Astrocyte (in vitro differentiated cells and primary cell): ENCODE data around the gene TMEM97. TPM values are rescaled to one million over a fixed set of nuclear protein-coding genes. Genes with fewer than 3 reads are reported as not detected.
A peak's percentile ranks its signal among the peaks of the same experiment; 100 is the strongest.

Experiments
- DNase-seq: peaks from one replicate; pipeline ENCODE4 v3.0.0-alpha.2; 2010; ENCODE audit warnings: low read depth
- FAIRE-seq: peaks from 2 replicates; lab custom pipeline; 2011; peaks lifted over from hg19 to GRCh38; lab: Jason Lieb, UNC
- H2AFZ ChIP-seq: 2 replicates; pipeline ENCODE4 v1.6.0; 2012; ENCODE audit warnings: low read depth, low read length, inconsistent platforms
- H3K27ac ChIP-seq: 2 replicates; pipeline ENCODE4 v1.5.1; 2011; ENCODE audit warnings: low read depth, low read length, inconsistent platforms
- H3K27me3 ChIP-seq: 2 replicates; pipeline ENCODE4 v1.6.0; 2011; ENCODE audit warnings: low read length, inconsistent platforms; ENCODE audit not compliant: insufficient read depth
- H3K36me3 ChIP-seq: 2 replicates; pipeline ENCODE4 v1.5.1; 2011; ENCODE audit warnings: low read length, inconsistent platforms; ENCODE audit not compliant: insufficient read depth
- H3K4me1 ChIP-seq: 2 replicates; pipeline ENCODE4 v1.5.1; 2011; ENCODE audit warnings: low read length, inconsistent platforms; ENCODE audit not compliant: insufficient read depth
- H3K4me2 ChIP-seq: 2 replicates; pipeline ENCODE4 v1.6.0; 2012; ENCODE audit warnings: low read length, inconsistent platforms
- H3K4me3 ChIP-seq: 2 replicates; pipeline ENCODE4 v1.5.1; 2011; ENCODE audit warnings: low read depth, mild to moderate bottlenecking, low read length, inconsistent platforms; ENCODE audit not compliant: insufficient read depth
- H3K79me2 ChIP-seq: 2 replicates; pipeline ENCODE4 v1.6.0; 2012; ENCODE audit warnings: mild to moderate bottlenecking, low read length, inconsistent platforms; ENCODE audit not compliant: insufficient read depth
- H3K9ac ChIP-seq: 2 replicates; pipeline ENCODE4 v1.6.0; 2012; ENCODE audit warnings: mild to moderate bottlenecking, low read length, inconsistent platforms
- H3K9me3 ChIP-seq: 2 replicates; pipeline ENCODE4 v1.5.1; 2012; ENCODE audit warnings: low read depth, mild to moderate bottlenecking, low read length, inconsistent platforms; ENCODE audit not compliant: insufficient read depth
- H4K20me1 ChIP-seq: 2 replicates; pipeline ENCODE4 v1.6.0; 2012; ENCODE audit warnings: low read length, inconsistent platforms; ENCODE audit not compliant: insufficient read depth
- H3K27ac Mint-ChIP-seq: one replicate; pipeline ENCODE4 v1.8.0; 2021; ENCODE audit warnings: mild to moderate bottlenecking, mixed read lengths; ENCODE audit not compliant: unreplicated experiment
- H3K27me3 Mint-ChIP-seq: one replicate; pipeline ENCODE4 v1.8.0; 2021; ENCODE audit warnings: low read depth, mixed read lengths; ENCODE audit not compliant: unreplicated experiment
- H3K36me3 Mint-ChIP-seq: one replicate; pipeline ENCODE4 v1.8.0; 2021; ENCODE audit warnings: low read depth, mixed read lengths; ENCODE audit not compliant: unreplicated experiment
- H3K4me1 Mint-ChIP-seq: one replicate; pipeline ENCODE4 v1.8.0; 2021; ENCODE audit warnings: low read depth, mixed read lengths; ENCODE audit not compliant: unreplicated experiment
- H3K4me3 Mint-ChIP-seq: one replicate; pipeline ENCODE4 v1.8.0; 2021; ENCODE audit warnings: mild to moderate bottlenecking, moderate library complexity, mixed read lengths; ENCODE audit not compliant: unreplicated experiment
- H3K9me3 Mint-ChIP-seq: one replicate; pipeline ENCODE4 v1.8.0; 2021; ENCODE audit warnings: mild to moderate bottlenecking, mixed read lengths; ENCODE audit not compliant: unreplicated experiment
- CTCF ChIP-seq: IDR thresholded peaks from 2 replicates; pipeline ENCODE4 v1.5.1; 2011; ENCODE audit warnings: low read depth, mild to moderate bottlenecking, inconsistent platforms, low read length, moderate library complexity; ENCODE audit not compliant: insufficient read depth
- EZH2 ChIP-seq: IDR thresholded peaks from 2 replicates; pipeline ENCODE4 v1.6.1; 2012; ENCODE audit warnings: mild to moderate bottlenecking, low read length, inconsistent platforms; ENCODE audit not compliant: insufficient read depth
- total RNA-seq: library from RNA; stranded (reverse); gene quantifications from 2 replicates; pipeline ENCODE4 v1.2.1, GENCODE V29; 2021

Gene TMEM97
- total RNA-seq, 1 donor from 2014 or later: 20.4 TPM

- no peak overlapping the region for H3K4me2 ChIP-seq
- no peaks in the 10 kb centered on the region for H3K9me3 Mint-ChIP-seq
These were observed 11.7 kb downstream of the TMEM97 start for GRCh38 chr17:28330671-28331070.

GRCh38 chr17:28331891-28332420 is 13.0 kb downstream of the TMEM97 start:
- H3K27ac Mint-ChIP-seq: no peak overlapping the region
- Histone ChIP-seq H3K27ac (no peak overlapping the region), H2AFZ (no peak overlapping the region), H3K9me3 (no peaks in the 10 kb centered on the region), H3K79me2 (peaks cover 59% of the 10 kb centered on the region), H3K4me3 (no peak overlapping the region), H3K9ac (no peak overlapping the region), H3K4me1 (peaks cover 21% of the 10 kb centered on the region), H3K4me2 (no peak overlapping the region), H3K36me3 (peaks cover 14% of the 10 kb centered on the region), H3K27me3 (no peaks in the 10 kb centered on the region), H4K20me1 (peaks cover 69% of the 10 kb centered on the region)
- FAIRE-seq (no peak), DNase-seq (no peak)
- no peak overlapping the region for H3K4me3 Mint-ChIP-seq
- H3K4me1 Mint-ChIP-seq: peaks cover 24% of the 10 kb centered on the region
- H3K36me3 Mint-ChIP-seq: peaks cover 14% of the 10 kb centered on the region
- no peaks in the 10 kb centered on the region for H3K27me3 Mint-ChIP-seq
- TF ChIP-seq EZH2: no peak
- no peak for TF ChIP-seq CTCF
- H3K9me3 Mint-ChIP-seq: no peaks in the 10 kb centered on the region

More at GRCh38 chr17:28330671-28331070, 11.7 kb downstream of the TMEM97 start:
- Mint-ChIP-seq H3K36me3 (peaks cover 19% of the 10 kb centered on the region), H3K27me3 (no peaks in the 10 kb centered on the region), H3K4me3 (no peak overlapping the region), H3K4me1 (peaks cover 22% of the 10 kb centered on the region), H3K27ac (no peak overlapping the region)
- DNase-seq (no peak), FAIRE-seq (no peak)
- TF ChIP-seq CTCF (no peak), EZH2 (no peak)
- no peak overlapping the region for H3K27ac ChIP-seq
- no peak overlapping the region for H3K4me3 ChIP-seq
- H4K20me1 ChIP-seq: peaks cover 64% of the 10 kb centered on the region
- H3K27me3 ChIP-seq: no peaks in the 10 kb centered on the region
- peaks cover 14% of the 10 kb centered on the region for H3K36me3 ChIP-seq
- peaks cover 46% of the 10 kb centered on the region for H3K79me2 ChIP-seq
- no peak overlapping the region for H3K9ac ChIP-seq
- H2AFZ ChIP-seq: no peak overlapping the region
- H3K4me1 ChIP-seq: peaks cover 17% of the 10 kb centered on the region
- no peaks in the 10 kb centered on the region for H3K9me3 ChIP-seq

- Histone ChIP-seq H3K36me3 (peaks cover 11% of the 10 kb centered on the region), H3K4me3 (no peak overlapping the region), H3K79me2 (peaks cover 72% of the 10 kb centered on the region), H3K27me3 (no peaks in the 10 kb centered on the region), H3K9ac (no peak overlapping the region), H2AFZ (no peak overlapping the region), H3K9me3 (no peaks in the 10 kb centered on the region), H3K4me1 (peaks cover 34% of the 10 kb centered on the region), H4K20me1 (peaks cover 70% of the 10 kb centered on the region), H3K4me2 (peak overlapping the region; percentile 95), H3K27ac (no peak overlapping the region)
- TF ChIP-seq CTCF (no peak), EZH2 (no peak)
- no peaks in the 10 kb centered on the region for H3K27me3 Mint-ChIP-seq
- no peaks in the 10 kb centered on the region for H3K9me3 Mint-ChIP-seq
- peaks cover 31% of the 10 kb centered on the region for H3K4me1 Mint-ChIP-seq
- no peak for DNase-seq
- no peak overlapping the region for H3K27ac Mint-ChIP-seq
- H3K4me3 Mint-ChIP-seq: peak overlapping the region; percentile 99
- H3K36me3 Mint-ChIP-seq: peaks cover 11% of the 10 kb centered on the region
- no peak for FAIRE-seq
These were observed 14.2 kb downstream of the TMEM97 start for GRCh38 chr17:28333083-28333746.
